Measurements from ENCODE around the gene POGLUT2. TPM values are rescaled to one million over a fixed set of nuclear protein-coding genes. Genes with fewer than 3 reads are reported as not detected.

POGLUT2 gene
- total RNA-seq, 1 donor: 15.9 TPM

DNA sequence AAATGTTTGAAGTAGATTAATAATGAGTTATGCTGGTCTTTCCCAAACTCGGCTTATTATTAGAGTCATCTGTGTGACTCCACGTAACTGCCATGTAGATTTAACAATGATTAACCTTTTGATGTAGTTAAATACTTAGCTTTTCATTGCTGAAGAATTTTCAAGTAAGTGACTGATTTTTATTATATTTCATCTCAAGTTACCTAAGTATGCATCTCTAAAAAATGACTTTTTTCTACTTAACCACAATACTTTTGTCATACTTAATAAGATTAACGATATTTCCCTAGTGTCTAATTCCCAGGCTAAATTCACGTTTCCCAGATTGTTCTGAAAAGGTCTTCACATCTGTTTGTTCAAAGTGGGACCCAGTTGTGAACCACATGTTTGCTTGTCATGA lies 17.9 kb upstream of the POGLUT2 start:
- Histone ChIP-seq H3K4me3 (ENCODE audit: insufficient read depth, low read length) (no peak overlapping the region), H2AFZ (ENCODE audit: low read length) (no peak overlapping the region), H3K27me3 (ENCODE audit: insufficient read depth, low read length) (no peaks in the 10 kb centered on the region), H3K9me3 (ENCODE audit: low read depth, low read length) (no peaks in the 10 kb centered on the region), H3K79me2 (ENCODE audit: insufficient read depth, low read length) (peaks cover 40% of the 10 kb centered on the region), H4K20me1 (ENCODE audit: insufficient read depth, low read length) (no peaks in the 10 kb centered on the region), H3K27ac (ENCODE audit: low read depth, low read length) (no peak overlapping the region), H3K36me3 (ENCODE audit: insufficient read depth, low read length) (peaks cover 9% of the 10 kb centered on the region), H3K4me2 (ENCODE audit: insufficient read depth, low read length) (no peak overlapping the region), H3K4me1 (ENCODE audit: insufficient read depth, low read length) (peaks cover 9% of the 10 kb centered on the region)
- TF ChIP-seq, protein P1, sequence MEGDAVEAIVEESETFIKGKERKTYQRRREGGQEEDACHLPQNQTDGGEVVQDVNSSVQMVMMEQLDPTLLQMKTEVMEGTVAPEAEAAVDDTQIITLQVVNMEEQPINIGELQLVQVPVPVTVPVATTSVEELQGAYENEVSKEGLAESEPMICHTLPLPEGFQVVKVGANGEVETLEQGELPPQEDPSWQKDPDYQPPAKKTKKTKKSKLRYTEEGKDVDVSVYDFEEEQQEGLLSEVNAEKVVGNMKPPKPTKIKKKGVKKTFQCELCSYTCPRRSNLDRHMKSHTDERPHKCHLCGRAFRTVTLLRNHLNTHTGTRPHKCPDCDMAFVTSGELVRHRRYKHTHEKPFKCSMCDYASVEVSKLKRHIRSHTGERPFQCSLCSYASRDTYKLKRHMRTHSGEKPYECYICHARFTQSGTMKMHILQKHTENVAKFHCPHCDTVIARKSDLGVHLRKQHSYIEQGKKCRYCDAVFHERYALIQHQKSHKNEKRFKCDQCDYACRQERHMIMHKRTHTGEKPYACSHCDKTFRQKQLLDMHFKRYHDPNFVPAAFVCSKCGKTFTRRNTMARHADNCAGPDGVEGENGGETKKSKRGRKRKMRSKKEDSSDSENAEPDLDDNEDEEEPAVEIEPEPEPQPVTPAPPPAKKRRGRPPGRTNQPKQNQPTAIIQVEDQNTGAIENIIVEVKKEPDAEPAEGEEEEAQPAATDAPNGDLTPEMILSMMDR (IDR thresholded peaks at IDR 0.05; ENCODE audit: extremely low read depth, low read depth, low read length): no peak
- no peak for DNase-seq (ENCODE audit: insufficient read length, low spot score, missing footprints)

DNA sequence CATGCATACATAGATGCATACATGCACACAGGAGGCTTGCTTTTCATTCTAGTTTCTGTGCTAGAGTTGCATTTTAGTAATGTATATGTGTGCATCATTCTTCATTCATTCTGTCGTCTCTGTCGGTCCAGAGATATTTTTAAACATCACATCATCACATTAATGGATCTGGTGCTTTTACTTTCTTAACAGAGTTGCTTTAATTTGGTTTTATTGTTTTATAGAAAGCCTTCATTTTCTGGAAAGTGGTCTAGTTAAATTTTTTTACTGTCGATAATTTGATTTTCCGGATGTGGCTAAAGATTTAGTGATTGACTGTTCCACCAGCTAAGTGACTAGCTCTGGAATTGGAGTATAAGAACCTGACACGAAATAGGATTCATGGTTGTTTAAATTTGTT lies 17.0 kb upstream of the POGLUT2 start:
- H4K20me1 ChIP-seq (ENCODE audit: insufficient read depth, low read length): no peaks in the 10 kb centered on the region
- DNase-seq (ENCODE audit: insufficient read length, low spot score, missing footprints): no peak
- H3K9me3 ChIP-seq (ENCODE audit: low read depth, low read length): no peaks in the 10 kb centered on the region
- no peak overlapping the region for H3K4me3 ChIP-seq (ENCODE audit: insufficient read depth, low read length)
- H2AFZ ChIP-seq (ENCODE audit: low read length): no peak overlapping the region
- no peak overlapping the region for H3K27ac ChIP-seq (ENCODE audit: low read depth, low read length)
- TF ChIP-seq, protein P1 (IDR thresholded peaks at IDR 0.05; ENCODE audit: extremely low read depth, low read depth, low read length): no peak
- H3K4me2 ChIP-seq (ENCODE audit: insufficient read depth, low read length): no peak overlapping the region
- no peaks in the 10 kb centered on the region for H3K27me3 ChIP-seq (ENCODE audit: insufficient read depth, low read length)
- H3K4me1 ChIP-seq (ENCODE audit: insufficient read depth, low read length): peaks cover 9% of the 10 kb centered on the region
- peaks cover 47% of the 10 kb centered on the region for H3K79me2 ChIP-seq (ENCODE audit: insufficient read depth, low read length)
- H3K36me3 ChIP-seq (ENCODE audit: insufficient read depth, low read length): peaks cover 7% of the 10 kb centered on the region

DNA sequence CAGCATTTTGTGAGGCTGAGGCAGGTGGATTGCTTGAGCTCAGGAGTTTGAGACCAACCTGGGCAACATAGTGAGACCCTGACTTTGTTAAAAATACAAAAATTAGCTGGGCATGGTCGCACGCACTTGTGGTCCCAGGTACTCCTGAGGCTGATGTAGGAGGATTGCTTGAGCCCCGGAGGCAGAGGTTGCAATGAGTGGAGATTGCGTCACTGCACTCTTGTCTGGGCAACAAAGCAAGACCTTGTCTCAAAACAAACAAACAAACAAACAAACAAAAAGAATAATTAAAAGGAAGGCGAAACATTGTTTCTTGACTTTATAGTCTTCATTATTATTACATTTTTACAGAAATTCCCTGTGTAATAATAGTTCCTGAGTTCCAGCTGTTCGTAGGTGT lies 16.0 kb upstream of the POGLUT2 start:
- Histone ChIP-seq H3K36me3 (ENCODE audit: insufficient read depth, low read length) (peaks cover 7% of the 10 kb centered on the region), H3K4me2 (ENCODE audit: insufficient read depth, low read length) (no peak overlapping the region), H2AFZ (ENCODE audit: low read length) (no peak overlapping the region), H3K4me1 (ENCODE audit: insufficient read depth, low read length) (peaks cover 9% of the 10 kb centered on the region), H3K79me2 (ENCODE audit: insufficient read depth, low read length) (peaks cover 54% of the 10 kb centered on the region), H3K27ac (ENCODE audit: low read depth, low read length) (no peak overlapping the region), H4K20me1 (ENCODE audit: insufficient read depth, low read length) (no peaks in the 10 kb centered on the region), H3K4me3 (ENCODE audit: insufficient read depth, low read length) (no peak overlapping the region), H3K27me3 (ENCODE audit: insufficient read depth, low read length) (no peaks in the 10 kb centered on the region), H3K9me3 (ENCODE audit: low read depth, low read length) (no peaks in the 10 kb centered on the region)
- TF ChIP-seq, protein P1 (IDR thresholded peaks at IDR 0.05; ENCODE audit: extremely low read depth, low read depth, low read length): no peak
- DNase-seq (ENCODE audit: insufficient read length, low spot score, missing footprints): no peak

DNA sequence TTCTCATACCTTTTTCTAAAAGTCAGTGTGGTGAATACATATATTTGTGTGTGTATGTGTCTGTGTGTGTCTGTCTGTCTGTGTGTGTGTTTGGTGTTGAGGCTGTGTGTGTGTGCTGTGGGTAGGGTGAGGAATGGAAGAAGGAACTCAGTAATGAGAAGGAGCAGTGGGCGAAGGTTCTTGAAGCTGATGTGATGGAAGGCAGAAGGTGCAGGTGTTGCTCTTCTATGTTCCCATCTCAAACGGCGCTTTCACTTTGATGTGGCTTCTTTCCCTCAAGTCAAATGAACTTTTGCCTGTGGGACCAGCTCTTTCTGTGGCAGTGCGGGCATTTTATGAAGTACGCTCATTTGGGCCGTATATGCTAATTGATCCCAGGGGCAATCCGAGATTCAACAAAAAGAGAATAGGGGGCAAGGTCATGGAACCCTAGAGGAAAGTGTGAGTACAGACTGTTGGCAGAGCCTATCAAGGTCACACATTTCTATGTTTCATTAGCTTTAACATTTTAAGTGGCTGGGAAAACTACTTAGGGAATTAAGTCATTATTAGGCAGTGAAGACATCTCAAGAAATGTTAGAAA lies 15.3 kb upstream of the POGLUT2 start:
- Histone ChIP-seq H3K27me3 (ENCODE audit: insufficient read depth, low read length) (no peaks in the 10 kb centered on the region), H3K79me2 (ENCODE audit: insufficient read depth, low read length) (peaks cover 57% of the 10 kb centered on the region)
- DNase-seq (ENCODE audit: insufficient read length, low spot score, missing footprints): no peak

More for the DNA sequence above, 15.3 kb upstream of the POGLUT2 start:
- Histone ChIP-seq H3K4me3 (ENCODE audit: insufficient read depth, low read length) (no peak overlapping the region), H3K36me3 (ENCODE audit: insufficient read depth, low read length) (peaks cover 7% of the 10 kb centered on the region), H3K4me2 (ENCODE audit: insufficient read depth, low read length) (no peak overlapping the region), H4K20me1 (ENCODE audit: insufficient read depth, low read length) (no peaks in the 10 kb centered on the region), H2AFZ (ENCODE audit: low read length) (no peak overlapping the region), H3K9me3 (ENCODE audit: low read depth, low read length) (no peaks in the 10 kb centered on the region), H3K27ac (ENCODE audit: low read depth, low read length) (no peak overlapping the region), H3K4me1 (ENCODE audit: insufficient read depth, low read length) (peaks cover 9% of the 10 kb centered on the region)
- TF ChIP-seq, protein P1 (IDR thresholded peaks at IDR 0.05; ENCODE audit: extremely low read depth, low read depth, low read length): no peak

Data from osteoblast (primary cell).